GM23338 (cell line): Measurements from ENCODE around the gene MAFF. TPM values are rescaled to one million over a fixed set of nuclear protein-coding genes. Genes with fewer than 3 reads are reported as not detected.

ENCODE experiments used
- ATAC-seq: fragments of 200-7000 bp; cut with Tn5 transposase; 3 replicates; pipeline ENCODE4 v1.9.1; 2020
- DNase-seq: peaks from one replicate; pipeline ENCODE4 v3.0.0-alpha.2; 2015; ENCODE audit warnings: low spot score
- H2AFZ ChIP-seq: fragments of 200-600 bp; sonication (generic); 2 replicates; pipeline ENCODE4 v1.8.0; 2016; ENCODE audit warnings: antibody characterized with exemption, mild to moderate bottlenecking, moderate library complexity
- H3F3A ChIP-seq: fragments of 200-600 bp; sonication (generic); replicated peaks from 2 replicates; pipeline ENCODE4 v1.8.0; 2017; ENCODE audit warnings: antibody characterized with exemption, mixed run types, low read depth
- H3K27ac ChIP-seq: fragments of 200-600 bp; sonication (generic); 2 replicates; pipeline ENCODE4 v1.6.1; 2016; ENCODE audit warnings: low read depth
- H3K27me3 ChIP-seq: fragments of 200-600 bp; sonication (generic); 2 replicates; pipeline ENCODE4 v1.8.0; 2016; ENCODE audit warnings: mild to moderate bottlenecking, mixed run types, moderate library complexity; ENCODE audit not compliant: insufficient read depth
- H3K36me3 ChIP-seq: fragments of 200-600 bp; sonication (generic); 2 replicates; pipeline ENCODE4 v1.8.0; 2016; ENCODE audit warnings: mild to moderate bottlenecking; ENCODE audit not compliant: insufficient read depth
- H3K4me1 ChIP-seq: fragments of 200-600 bp; sonication (generic); 2 replicates; pipeline ENCODE4 v1.8.0; 2016; ENCODE audit warnings: mild to moderate bottlenecking, moderate library complexity; ENCODE audit not compliant: insufficient read depth
- H3K4me2 ChIP-seq: fragments of 200-600 bp; sonication (generic); 2 replicates; pipeline ENCODE4 v1.7.1; 2017; ENCODE audit warnings: mixed run types
- H3K4me3 ChIP-seq: fragments of 200-600 bp; sonication (generic); 2 replicates; pipeline ENCODE4 v1.6.1; 2016; ENCODE audit warnings: mixed run types
- H3K79me2 ChIP-seq: fragments of 200-600 bp; sonication (generic); replicated peaks from 2 replicates; pipeline ENCODE4 v1.8.0; 2017; ENCODE audit warnings: mild to moderate bottlenecking; ENCODE audit not compliant: insufficient read depth
- H3K9me2 ChIP-seq: fragments of 200-600 bp; sonication (generic); 2 replicates; pipeline ENCODE4 v1.8.0; 2017; ENCODE audit not compliant: insufficient read depth
- H4K20me1 ChIP-seq: fragments of 200-600 bp; sonication (generic); replicated peaks from 2 replicates; pipeline ENCODE4 v1.8.0; 2017; ENCODE audit warnings: mild to moderate bottlenecking; ENCODE audit not compliant: insufficient read depth
- H3K27ac Mint-ChIP-seq: 2 replicates; pipeline ENCODE4 v1.8.0; 2020; ENCODE audit warnings: inconsistent platforms, mild to moderate bottlenecking, moderate library complexity, mixed read lengths
- H3K27me3 Mint-ChIP-seq: 3 replicates; pipeline ENCODE4 v1.8.0; 2022; ENCODE audit warnings: low read depth, mild to moderate bottlenecking, moderate library complexity, mixed read lengths, inconsistent platforms; ENCODE audit not compliant: insufficient read depth, poor library complexity
- H3K36me3 Mint-ChIP-seq: 3 replicates; pipeline ENCODE4 v1.8.0; 2021; ENCODE audit warnings: low read depth, mild to moderate bottlenecking, inconsistent platforms, moderate library complexity, mixed read lengths
- H3K4me1 Mint-ChIP-seq: 3 replicates; pipeline ENCODE4 v1.8.0; 2020; ENCODE audit warnings: mild to moderate bottlenecking, inconsistent platforms, mixed read lengths
- H3K4me3 Mint-ChIP-seq: 3 replicates; pipeline ENCODE4 v1.8.0; 2021; ENCODE audit warnings: moderate library complexity, mild to moderate bottlenecking, inconsistent platforms, mixed read lengths
- H3K9me3 Mint-ChIP-seq: 3 replicates; pipeline ENCODE4 v1.8.0; 2020; ENCODE audit warnings: moderate library complexity, mild to moderate bottlenecking, inconsistent platforms, mixed read lengths
- CREB1 ChIP-seq: fragments of 250-450 bp; sonication (Bioruptor Pico); IDR thresholded peaks from 2 replicates; pipeline ENCODE4 v1.5.0; 2020; ENCODE audit warnings: low read depth, mild to moderate bottlenecking, moderate library complexity
- ETS1 ChIP-seq: IDR thresholded peaks from 2 replicates; pipeline ENCODE4 v1.6.1; 2016; ENCODE audit warnings: antibody characterized with exemption
- NANOG ChIP-seq: IDR thresholded peaks from 2 replicates; pipeline ENCODE4 v1.6.1; 2016; ENCODE audit warnings: antibody characterized with exemption, borderline replicate concordance
- ZNF114 ChIP-seq: fragments of 250-450 bp; sonication (Bioruptor Pico); IDR thresholded peaks from 2 replicates; pipeline ENCODE4 v1.5.0; 2020; ENCODE audit warnings: mild to moderate bottlenecking, moderate library complexity
- ZNF331 ChIP-seq: fragments of 250-450 bp; sonication (Bioruptor Pico); IDR thresholded peaks from 2 replicates; pipeline ENCODE4 v1.5.0; 2020; ENCODE audit warnings: low read depth, mild to moderate bottlenecking, moderate library complexity
- ZNF462 ChIP-seq: fragments of 250-450 bp; sonication (Bioruptor Pico); IDR thresholded peaks from 2 replicates; pipeline ENCODE4 v1.5.0; 2020; ENCODE audit warnings: mild to moderate bottlenecking, moderate library complexity
- polyA plus RNA-seq: library from polyadenylated mRNA; unstranded; fragments of >200 nt; fragmentation: Nextera tagmentation; extraction: Ambion mirVana; gene quantifications from 2 replicates; pipeline ENCODE4 v1.2.1, GENCODE V29; 2016
- total RNA-seq: library from RNA; depleted of rRNA; stranded (reverse); fragments of >200 nt; shearing (Covaris generic); gene quantifications from 2 replicates; pipeline ENCODE4 v1.2.3, GENCODE V29; 2014

MAFF gene
- total and polyA plus RNA-seq, 2 experiments from 2014 or later: 2.2 to 8.9 TPM

- TF ChIP-seq ZNF462 (CRISPR knock-in tag): no peak
- no peak for TF ChIP-seq CREB1
- TF ChIP-seq ZNF331 (CRISPR knock-in tag): no peak
- TF ChIP-seq NANOG: no peak
- TF ChIP-seq ETS1: no peak
- TF ChIP-seq ZNF114 (CRISPR knock-in tag): no peak
Measured at GRCh38 chr22:38169116-38169515, 32.7 kb upstream of the MAFF start (continued).

- Mint-ChIP-seq H3K9me3 (no peaks in the 10 kb centered on the region), H3K4me3 (no peak overlapping the region), H3K36me3 (peaks cover 3% of the 10 kb centered on the region), H3K27ac (peak overlapping the region; percentile 6; the same call in 1 of the 2 replicates), H3K27me3 (peaks cover 19% of the 10 kb centered on the region), H3K4me1 (peaks cover 10% of the 10 kb centered on the region)
- Histone ChIP-seq H2AFZ (no peak overlapping the region), H3K4me1 (no peaks in the 10 kb centered on the region), H3K27me3 (no peaks in the 10 kb centered on the region), H3F3A (no peaks in the 10 kb centered on the region), H4K20me1 (no peaks in the 10 kb centered on the region), H3K9me2 (no peaks in the 10 kb centered on the region), H3K36me3 (no peaks in the 10 kb centered on the region), H3K4me3 (no peak overlapping the region), H3K4me2 (no peak overlapping the region), H3K79me2 (no peaks in the 10 kb centered on the region), H3K27ac (no peak overlapping the region)
- no peak for DNase-seq
- no peak for ATAC-seq
- TF ChIP-seq ZNF331 (CRISPR knock-in tag) (no peak), ETS1 (no peak), ZNF462 (CRISPR knock-in tag) (no peak), ZNF114 (CRISPR knock-in tag) (no peak)
Measured at GRCh38 chr22:38170469-38170868, 31.3 kb upstream of the MAFF start.
